ENCODE results near the gene WDR74. TPM values are rescaled to one million over a fixed set of nuclear protein-coding genes. Genes with fewer than 3 reads are reported as not detected.

WDR74 gene
- 10 to 100 TPM; 15.8 to 40.0 TPM for total RNA-seq

DNA sequence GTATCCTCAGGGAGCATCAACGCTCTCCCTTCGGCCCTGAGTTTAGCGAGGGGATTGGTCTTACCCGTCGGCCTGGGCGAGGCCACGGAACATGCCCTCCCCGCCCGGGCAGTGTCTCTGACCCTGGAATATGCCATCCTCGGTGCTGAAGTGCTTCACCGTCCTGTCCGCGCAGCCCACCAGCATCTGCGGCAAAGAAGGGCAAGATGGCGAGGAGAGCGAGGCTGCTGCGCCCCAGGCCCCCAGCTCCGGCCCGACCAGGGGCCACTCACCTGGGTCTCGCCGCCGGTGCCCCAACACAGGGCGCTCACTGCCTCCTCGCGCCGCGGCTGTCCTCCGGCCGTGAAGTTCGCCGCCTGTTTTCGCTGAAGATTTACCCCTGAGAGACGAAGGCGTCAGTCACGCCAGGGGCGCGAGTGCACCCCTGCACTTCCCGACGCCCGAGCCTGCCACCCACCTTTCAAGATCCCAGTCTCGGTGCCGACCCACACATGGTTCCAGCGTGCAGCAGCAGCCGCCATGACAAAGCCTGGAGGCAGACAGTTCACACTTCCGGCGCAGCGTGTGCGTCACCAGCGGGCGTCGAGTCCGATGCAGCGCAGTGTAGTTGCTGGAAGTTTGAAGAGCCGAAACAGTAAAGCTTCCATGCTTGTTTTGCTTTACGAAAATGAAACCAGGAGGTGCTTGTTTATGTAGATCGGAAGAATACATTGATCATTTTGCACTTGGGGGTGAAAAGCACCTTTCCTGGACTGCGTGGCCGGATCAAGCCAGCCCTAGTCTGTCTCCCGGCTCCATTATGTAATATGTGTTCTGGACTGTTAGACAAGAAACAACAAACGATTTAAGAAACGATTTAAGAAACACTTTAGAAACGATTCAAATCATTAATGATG, at the start of gene WDR74:
Gene WDR74, minus strand, starts transcription at position 541 of the 896 bp plus-strand sequence. Its CDS starts 20 bp downstream, at position 521.
- H3K4me3 ChIP-seq, result peak within 1 kb of the TSS; percentile 67 to 95
- peaks cover 35% of the 10 kb centered on the region for H3K4me1 ChIP-seq
- TF ChIP-seq, protein P1, sequence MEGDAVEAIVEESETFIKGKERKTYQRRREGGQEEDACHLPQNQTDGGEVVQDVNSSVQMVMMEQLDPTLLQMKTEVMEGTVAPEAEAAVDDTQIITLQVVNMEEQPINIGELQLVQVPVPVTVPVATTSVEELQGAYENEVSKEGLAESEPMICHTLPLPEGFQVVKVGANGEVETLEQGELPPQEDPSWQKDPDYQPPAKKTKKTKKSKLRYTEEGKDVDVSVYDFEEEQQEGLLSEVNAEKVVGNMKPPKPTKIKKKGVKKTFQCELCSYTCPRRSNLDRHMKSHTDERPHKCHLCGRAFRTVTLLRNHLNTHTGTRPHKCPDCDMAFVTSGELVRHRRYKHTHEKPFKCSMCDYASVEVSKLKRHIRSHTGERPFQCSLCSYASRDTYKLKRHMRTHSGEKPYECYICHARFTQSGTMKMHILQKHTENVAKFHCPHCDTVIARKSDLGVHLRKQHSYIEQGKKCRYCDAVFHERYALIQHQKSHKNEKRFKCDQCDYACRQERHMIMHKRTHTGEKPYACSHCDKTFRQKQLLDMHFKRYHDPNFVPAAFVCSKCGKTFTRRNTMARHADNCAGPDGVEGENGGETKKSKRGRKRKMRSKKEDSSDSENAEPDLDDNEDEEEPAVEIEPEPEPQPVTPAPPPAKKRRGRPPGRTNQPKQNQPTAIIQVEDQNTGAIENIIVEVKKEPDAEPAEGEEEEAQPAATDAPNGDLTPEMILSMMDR (IDR thresholded peaks at IDR 0.05), result peak in 1 of 7 experiments; percentile 6
- TF ChIP-seq POLR2A (IDR thresholded peaks at IDR 0.05), result peak; percentile 65 to 83 (median 75)
- no peaks in the 10 kb centered on the region for H3K9me3 ChIP-seq
- DNase-seq (peak; percentile 90 to 95 (median 92)), ATAC-seq (peak; percentile 70)
- intact Hi-C loops (cut with DNase I), result no loop called here
- 0 to 1% methylated on average over 19 to 62 of the region's 62 CpGs for WGBS, 2 donors
- H3K36me3 ChIP-seq (replicated peaks in 1 of 2; ENCODE audit: insufficient read depth in 1 of 2, low read depth in 2 of 2), result peaks cover 0 to 11% of the 10 kb centered on the region in 2 donors
- H3K27me3 ChIP-seq, result no peaks in the 10 kb centered on the region
- H3K27ac ChIP-seq, result peak within 1 kb of the TSS; percentile 76 to 98 (median 96)

DNA sequence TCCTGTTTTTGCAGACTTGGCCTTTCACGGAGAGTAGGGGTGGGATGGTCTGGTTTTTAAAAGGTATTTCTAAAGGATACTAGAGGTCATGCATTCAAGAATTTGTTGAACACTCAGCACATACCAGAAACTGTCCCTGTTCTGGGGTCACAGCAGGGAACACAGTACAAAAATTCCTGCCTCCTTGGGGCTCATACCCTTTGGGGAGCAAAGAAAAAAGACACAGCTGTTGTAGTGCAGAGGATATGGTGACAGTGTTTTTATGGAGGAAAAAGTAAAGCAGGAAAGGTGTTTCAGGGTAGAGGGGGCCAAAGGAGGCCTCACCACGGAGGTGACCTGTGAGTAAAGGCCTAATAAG, 49.7 kb upstream of the WDR74 start:
- intact Hi-C loops (cut with DNase I), result no loop called here
- Histone ChIP-seq H3K4me3 (no peak overlapping the region), H3K4me1 (peaks cover 4% of the 10 kb centered on the region), H3K27ac (no peak overlapping the region), H3K9me3 (no peaks in the 10 kb centered on the region), H3K36me3 (replicated peaks in 1 of 2; ENCODE audit: insufficient read depth in 1 of 2, low read depth in 2 of 2) (peaks cover 38 to 40% of the 10 kb centered on the region in 2 donors), H3K27me3 (no peaks in the 10 kb centered on the region)
- ATAC-seq (no peak), DNase-seq (no peak)
- TF ChIP-seq, protein P1 (IDR thresholded peaks at IDR 0.05), result no peak
- no peak for TF ChIP-seq POLR2A (IDR thresholded peaks at IDR 0.05)
- 58 to 75% methylated on average over 2 of the region's 2 CpGs for WGBS, 2 donors

DNA sequence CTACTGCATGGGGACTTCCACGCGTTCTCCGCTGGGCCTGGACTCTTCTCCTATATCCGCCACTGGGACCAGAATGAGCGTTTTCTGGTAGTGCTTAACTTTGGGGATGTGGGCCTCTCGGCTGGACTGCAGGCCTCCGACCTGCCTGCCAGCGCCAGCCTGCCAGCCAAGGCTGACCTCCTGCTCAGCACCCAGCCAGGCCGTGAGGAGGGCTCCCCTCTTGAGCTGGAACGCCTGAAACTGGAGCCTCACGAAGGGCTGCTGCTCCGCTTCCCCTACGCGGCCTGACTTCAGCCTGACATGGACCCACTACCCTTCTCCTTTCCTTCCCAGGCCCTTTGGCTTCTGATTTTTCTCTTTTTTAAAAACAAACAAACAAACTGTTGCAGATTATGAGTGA, 49.0 kb upstream of the WDR74 start:
- intact Hi-C loops (cut with DNase I), result no loop called here
- 95 to 98% methylated on average over 7 to 12 of the region's 14 CpGs for WGBS, 2 donors
- Histone ChIP-seq H3K4me1 (peaks cover 11% of the 10 kb centered on the region), H3K27ac (no peak overlapping the region), H3K9me3 (no peaks in the 10 kb centered on the region), H3K4me3 (no peak overlapping the region), H3K36me3 (replicated peaks in 1 of 2; ENCODE audit: insufficient read depth in 1 of 2, low read depth in 2 of 2) (peaks cover 38 to 40% of the 10 kb centered on the region in 2 donors), H3K27me3 (no peaks in the 10 kb centered on the region)
- TF ChIP-seq POLR2A (IDR thresholded peaks at IDR 0.05), result no peak
- TF ChIP-seq, protein P1 (IDR thresholded peaks at IDR 0.05), result no peak
- DNase-seq (no peak), ATAC-seq (no peak)

DNA sequence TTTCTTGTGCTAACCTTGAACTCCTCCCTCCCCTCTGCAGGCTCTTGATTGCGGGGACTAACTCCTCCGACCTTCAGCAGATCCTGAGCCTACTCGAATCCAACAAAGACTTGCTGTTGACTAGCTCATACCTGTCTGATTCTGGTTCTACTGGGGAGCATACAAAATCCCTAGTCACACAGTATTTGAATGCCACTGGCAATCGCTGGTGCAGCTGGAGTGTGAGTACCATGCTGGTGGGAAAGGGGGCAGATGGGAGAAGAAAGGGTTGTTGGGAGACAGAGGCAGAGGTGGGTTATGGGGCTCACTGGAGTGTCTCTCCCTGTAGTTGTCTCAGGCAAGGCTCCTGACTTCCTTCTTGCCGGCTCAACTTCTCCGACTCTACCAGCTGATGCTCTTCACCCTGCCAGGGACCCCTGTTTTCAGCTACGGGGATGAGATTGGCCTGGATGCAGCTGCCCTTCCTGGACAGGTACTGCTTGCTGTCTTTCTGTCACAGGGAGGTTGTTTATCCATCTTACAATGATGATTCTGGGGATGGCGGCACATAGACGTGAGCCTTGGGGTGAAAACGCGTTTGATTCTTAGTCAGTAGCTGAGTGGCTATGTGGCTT, 45.9 kb upstream of the WDR74 start:
- 73 to 80% methylated on average over 11 of the region's 11 CpGs for WGBS, 2 donors
- intact Hi-C loops (cut with DNase I), result no loop called here
- no peak for DNase-seq
- Histone ChIP-seq H3K27me3 (no peaks in the 10 kb centered on the region), H3K27ac (no peak overlapping the region), H3K4me1 (peaks cover 31% of the 10 kb centered on the region), H3K4me3 (no peak overlapping the region), H3K36me3 (replicated peaks in 1 of 2; ENCODE audit: insufficient read depth in 1 of 2, low read depth in 2 of 2) (peaks cover 38 to 40% of the 10 kb centered on the region in 2 donors), H3K9me3 (no peaks in the 10 kb centered on the region)
- TF ChIP-seq, protein P1 (IDR thresholded peaks at IDR 0.05), result no peak
- TF ChIP-seq POLR2A (IDR thresholded peaks at IDR 0.05), result no peak
- no peak for ATAC-seq

Measured in body of pancreas (tissue), 4 donors.